ENCODE data around the gene PROSER3.

The PROSER3 gene

GRCh38 chr19:35818445-35818844 lies 60.5 kb downstream of the PROSER3 start:
- no peak overlapping the region for H3K23ac ChIP-seq (ENCODE audit: low read length in 2 of 2)
- H2BK12ac ChIP-seq (ENCODE audit: low read length in 2 of 2), result no peak overlapping the region
- no peak overlapping the region for H3K4ac ChIP-seq (ENCODE audit: low read depth in 1 of 2, low read length in 2 of 2)
- H3K27me3 ChIP-seq (ENCODE audit: control insufficient read depth in 1 of 2, insufficient read depth in 1 of 2, low read length in 2 of 2), result peaks cover 11 to 33% of the 10 kb centered on the region in 2 experiments
- no peak overlapping the region for H4K91ac ChIP-seq (ENCODE audit: low read length)
- H2AK5ac ChIP-seq (ENCODE audit: low read length, severe bottlenecking), result no peak overlapping the region
- H3K18ac ChIP-seq (ENCODE audit: low read depth in 1 of 2, low read length in 2 of 2), result no peak overlapping the region
- H2BK120ac ChIP-seq (ENCODE audit: low read depth, low read length), result no peak overlapping the region
- no peak overlapping the region for H2BK15ac ChIP-seq (ENCODE audit: low read depth, poor library complexity, severe bottlenecking)
- H3K27ac ChIP-seq (ENCODE audit: low read length, poor library complexity, severe bottlenecking), result no peak overlapping the region
- WGBS, result 49% methylated on average over 3 of the region's 3 CpGs
- no peak overlapping the region for H3K4me2 ChIP-seq (ENCODE audit: low read length, poor library complexity, severe bottlenecking)
- no peak overlapping the region for H4K8ac ChIP-seq (ENCODE audit: low read length)
- H3K14ac ChIP-seq (ENCODE audit: low read length in 2 of 2), result no peak overlapping the region
- no peaks in the 10 kb centered on the region for H3K36me3 ChIP-seq (ENCODE audit: control insufficient read depth in 1 of 2, insufficient read depth in 2 of 2, low read depth in 1 of 2, low read length in 2 of 2)
- H2AFZ ChIP-seq (ENCODE audit: low read depth, low read length), result no peak overlapping the region
- no peak overlapping the region for H3K9ac ChIP-seq (ENCODE audit: low read length)
- no peak overlapping the region for H2BK5ac ChIP-seq (ENCODE audit: low read depth, low read length, poor library complexity, severe bottlenecking)
- H3K4me3 ChIP-seq (ENCODE audit: insufficient read depth in 1 of 2, low read depth in 1 of 2, low read length in 2 of 2), result no peak overlapping the region
- DNase-seq, result no peak
- H3K9me3 ChIP-seq (ENCODE audit: control insufficient read depth, low read length), result no peaks in the 10 kb centered on the region
- H3K4me1 ChIP-seq (ENCODE audit: control insufficient read depth, insufficient read depth, low read depth, low read length), result no peaks in the 10 kb centered on the region
- no peaks in the 10 kb centered on the region for H3K79me1 ChIP-seq (replicated peaks; ENCODE audit: low read length, poor library complexity, severe bottlenecking)

All from mesenchymal stem cell (in vitro differentiated cells and primary cell).